ENCODE results near the gene HBZ.

Gene HBZ

DNA sequence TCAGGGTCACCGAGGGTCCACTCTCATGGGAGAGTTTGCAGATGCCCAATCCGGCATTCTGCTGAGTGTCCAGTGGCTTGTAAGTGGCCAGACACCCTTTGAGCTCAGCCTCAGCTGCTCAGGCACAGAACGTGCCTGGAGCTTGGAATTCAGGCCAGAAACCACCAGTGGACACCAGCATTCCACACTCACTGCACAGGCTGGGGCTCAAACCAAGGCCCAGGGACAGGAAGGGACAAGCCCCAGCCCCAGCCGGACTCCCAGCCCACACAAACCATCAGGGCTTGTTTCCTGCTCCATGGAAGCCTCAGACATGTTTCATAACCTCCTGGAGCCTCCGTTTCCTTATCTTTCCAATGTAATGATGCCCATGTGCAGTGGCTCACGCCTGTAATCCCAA lies 9.0 kb upstream of the HBZ start:
- no peak overlapping the region for H2BK15ac ChIP-seq (ENCODE audit: low read depth, poor library complexity, severe bottlenecking)
- H3K27me3 ChIP-seq (ENCODE audit: control insufficient read depth in 1 of 2, insufficient read depth in 1 of 2, low read length in 2 of 2), result peaks cover 0 to 13% of the 10 kb centered on the region in 2 experiments
- no peak for DNase-seq
- H3K9ac ChIP-seq (ENCODE audit: low read length), result no peak overlapping the region
- H3K4me3 ChIP-seq (ENCODE audit: insufficient read depth in 1 of 2, low read depth in 1 of 2, low read length in 2 of 2), result no peak overlapping the region
- no peak overlapping the region for H3K23ac ChIP-seq (ENCODE audit: low read length in 2 of 2)
- H3K14ac ChIP-seq (ENCODE audit: low read length in 2 of 2), result no peak overlapping the region
- H3K27ac ChIP-seq (ENCODE audit: low read length, poor library complexity, severe bottlenecking), result no peak overlapping the region
- H3K36me3 ChIP-seq (ENCODE audit: control insufficient read depth in 1 of 2, insufficient read depth in 2 of 2, low read depth in 1 of 2, low read length in 2 of 2), result no peaks in the 10 kb centered on the region
- no peak overlapping the region for H3K4me2 ChIP-seq (ENCODE audit: low read length, poor library complexity, severe bottlenecking)
- no peak overlapping the region for H4K91ac ChIP-seq (ENCODE audit: low read length)
- no peaks in the 10 kb centered on the region for H3K79me1 ChIP-seq (replicated peaks; ENCODE audit: low read length, poor library complexity, severe bottlenecking)
- H2BK120ac ChIP-seq (ENCODE audit: low read depth, low read length), result no peak overlapping the region
- no peaks in the 10 kb centered on the region for H3K9me3 ChIP-seq (ENCODE audit: control insufficient read depth, low read length)
- H2BK5ac ChIP-seq (ENCODE audit: low read depth, low read length, poor library complexity, severe bottlenecking), result no peak overlapping the region
- no peak overlapping the region for H3K4ac ChIP-seq (ENCODE audit: low read depth in 1 of 2, low read length in 2 of 2)
- H2AK5ac ChIP-seq (ENCODE audit: low read length, severe bottlenecking), result no peak overlapping the region
- peaks cover 3% of the 10 kb centered on the region for H3K4me1 ChIP-seq (ENCODE audit: control insufficient read depth, insufficient read depth, low read depth, low read length)
- no peak overlapping the region for H4K8ac ChIP-seq (ENCODE audit: low read length)
- no peak overlapping the region for H2BK12ac ChIP-seq (ENCODE audit: low read length in 2 of 2)
- H2AFZ ChIP-seq (ENCODE audit: low read depth, low read length), result no peak overlapping the region
- WGBS, result 60% methylated on average over 6 of the region's 6 CpGs
- H3K18ac ChIP-seq (ENCODE audit: low read depth in 1 of 2, low read length in 2 of 2), result no peak overlapping the region

DNA sequence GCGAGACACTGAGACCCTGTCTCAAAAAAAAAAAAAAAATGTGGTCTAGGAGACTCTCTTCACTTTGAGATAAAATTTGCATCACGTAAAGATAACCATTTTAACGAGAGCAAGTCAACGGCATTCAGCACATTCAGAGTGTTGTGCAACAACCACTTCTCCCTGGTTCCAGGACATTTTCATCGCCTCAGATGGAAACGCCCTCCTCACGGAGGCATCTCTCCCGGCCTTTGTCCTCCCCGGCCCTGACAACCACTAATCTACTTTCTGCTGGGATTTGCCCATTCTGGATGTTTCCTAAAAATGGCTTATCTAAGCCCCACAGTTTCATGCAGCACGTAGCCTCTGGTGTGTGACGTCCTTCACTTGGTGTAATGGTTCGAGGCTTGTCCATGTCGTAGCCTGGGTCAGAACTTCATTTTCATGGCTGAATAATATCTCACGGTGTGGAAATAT lies 7.6 kb upstream of the HBZ start:
- Histone ChIP-seq H2BK5ac (ENCODE audit: low read depth, low read length, poor library complexity, severe bottlenecking) (no peak overlapping the region), H3K4me2 (ENCODE audit: low read length, poor library complexity, severe bottlenecking) (no peak overlapping the region), H4K91ac (ENCODE audit: low read length) (no peak overlapping the region), H4K8ac (ENCODE audit: low read length) (no peak overlapping the region), H3K27ac (ENCODE audit: low read length, poor library complexity, severe bottlenecking) (no peak overlapping the region), H3K36me3 (ENCODE audit: control insufficient read depth in 1 of 2, insufficient read depth in 2 of 2, low read depth in 1 of 2, low read length in 2 of 2) (no peaks in the 10 kb centered on the region), H2AK5ac (ENCODE audit: low read length, severe bottlenecking) (no peak overlapping the region), H3K14ac (ENCODE audit: low read length in 2 of 2) (no peak overlapping the region), H2AFZ (ENCODE audit: low read depth, low read length) (no peak overlapping the region), H3K79me1 (replicated peaks; ENCODE audit: low read length, poor library complexity, severe bottlenecking) (no peaks in the 10 kb centered on the region), H2BK15ac (ENCODE audit: low read depth, poor library complexity, severe bottlenecking) (no peak overlapping the region), H3K9ac (ENCODE audit: low read length) (no peak overlapping the region), H2BK120ac (ENCODE audit: low read depth, low read length) (no peak overlapping the region), H2BK12ac (ENCODE audit: low read length in 2 of 2) (no peak overlapping the region), H3K9me3 (ENCODE audit: control insufficient read depth, low read length) (no peaks in the 10 kb centered on the region), H3K4me1 (ENCODE audit: control insufficient read depth, insufficient read depth, low read depth, low read length) (peaks cover 7% of the 10 kb centered on the region), H3K23ac (ENCODE audit: low read length in 2 of 2) (no peak overlapping the region), H3K4me3 (ENCODE audit: insufficient read depth in 1 of 2, low read depth in 1 of 2, low read length in 2 of 2) (no peak overlapping the region), H3K27me3 (ENCODE audit: control insufficient read depth in 1 of 2, insufficient read depth in 1 of 2, low read length in 2 of 2) (peaks cover 0 to 26% of the 10 kb centered on the region in 2 experiments), H3K4ac (ENCODE audit: low read depth in 1 of 2, low read length in 2 of 2) (no peak overlapping the region), H3K18ac (ENCODE audit: low read depth in 1 of 2, low read length in 2 of 2) (no peak overlapping the region)
- no peak for DNase-seq
- WGBS, result 90% methylated on average over 14 of the region's 14 CpGs

DNA sequence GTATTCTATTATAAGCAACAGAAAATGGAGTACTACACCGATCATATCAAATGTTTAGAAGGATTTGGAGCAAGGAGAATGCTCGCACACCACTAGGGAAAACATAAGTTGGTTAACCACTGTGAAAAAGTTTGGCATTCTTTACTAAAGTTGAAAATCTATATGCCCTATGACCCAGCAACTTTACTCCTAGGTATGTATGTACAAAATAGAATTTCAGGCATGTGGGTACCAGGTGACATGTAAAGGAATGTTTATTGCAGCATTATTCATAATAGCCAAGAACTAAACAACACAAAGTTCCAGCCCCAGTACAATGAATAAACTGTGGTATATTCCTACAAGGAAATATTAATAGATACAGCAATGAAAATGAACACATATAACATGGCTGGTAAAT lies 5.8 kb upstream of the HBZ start:
- Histone ChIP-seq H3K14ac (ENCODE audit: low read length in 2 of 2) (no peak overlapping the region), H3K79me1 (replicated peaks; ENCODE audit: low read length, poor library complexity, severe bottlenecking) (no peaks in the 10 kb centered on the region), H3K4me2 (ENCODE audit: low read length, poor library complexity, severe bottlenecking) (no peak overlapping the region), H2AK5ac (ENCODE audit: low read length, severe bottlenecking) (no peak overlapping the region), H3K18ac (ENCODE audit: low read depth in 1 of 2, low read length in 2 of 2) (no peak overlapping the region), H3K9ac (ENCODE audit: low read length) (no peak overlapping the region), H2BK120ac (ENCODE audit: low read depth, low read length) (no peak overlapping the region), H3K23ac (ENCODE audit: low read length in 2 of 2) (no peak overlapping the region), H3K4me1 (ENCODE audit: control insufficient read depth, insufficient read depth, low read depth, low read length) (peaks cover 7% of the 10 kb centered on the region), H2BK5ac (ENCODE audit: low read depth, low read length, poor library complexity, severe bottlenecking) (no peak overlapping the region), H3K27ac (ENCODE audit: low read length, poor library complexity, severe bottlenecking) (no peak overlapping the region), H2AFZ (ENCODE audit: low read depth, low read length) (no peak overlapping the region), H4K8ac (ENCODE audit: low read length) (no peak overlapping the region), H2BK15ac (ENCODE audit: low read depth, poor library complexity, severe bottlenecking) (no peak overlapping the region), H3K9me3 (ENCODE audit: control insufficient read depth, low read length) (no peaks in the 10 kb centered on the region), H3K4me3 (ENCODE audit: insufficient read depth in 1 of 2, low read depth in 1 of 2, low read length in 2 of 2) (no peak overlapping the region), H3K4ac (ENCODE audit: low read depth in 1 of 2, low read length in 2 of 2) (no peak overlapping the region), H3K27me3 (ENCODE audit: control insufficient read depth in 1 of 2, insufficient read depth in 1 of 2, low read length in 2 of 2) (peaks cover 0 to 34% of the 10 kb centered on the region in 2 experiments), H4K91ac (ENCODE audit: low read length) (no peak overlapping the region), H3K36me3 (ENCODE audit: control insufficient read depth in 1 of 2, insufficient read depth in 2 of 2, low read depth in 1 of 2, low read length in 2 of 2) (no peaks in the 10 kb centered on the region), H2BK12ac (ENCODE audit: low read length in 2 of 2) (no peak overlapping the region)
- WGBS, result no CpG with 5 or more reads among the region's 2 CpGs
- no peak for DNase-seq

GRCh38 chr16:149024-149660 lies 3.3 kb upstream of the HBZ start:
- Histone ChIP-seq H2BK15ac (ENCODE audit: low read depth, poor library complexity, severe bottlenecking) (no peak overlapping the region), H3K4me2 (ENCODE audit: low read length, poor library complexity, severe bottlenecking) (no peak overlapping the region)
- WGBS, result 66% methylated on average over 9 of the region's 9 CpGs

More at GRCh38 chr16:149024-149660, 3.3 kb upstream of the HBZ start:
- no peak overlapping the region for H2BK12ac ChIP-seq (ENCODE audit: low read length in 2 of 2)
- no peak overlapping the region for H4K8ac ChIP-seq (ENCODE audit: low read length)
- no peaks in the 10 kb centered on the region for H3K36me3 ChIP-seq (ENCODE audit: control insufficient read depth in 1 of 2, insufficient read depth in 2 of 2, low read depth in 1 of 2, low read length in 2 of 2)
- H2AFZ ChIP-seq (ENCODE audit: low read depth, low read length), result no peak overlapping the region
- H3K4me3 ChIP-seq (ENCODE audit: insufficient read depth in 1 of 2, low read depth in 1 of 2, low read length in 2 of 2), result no peak overlapping the region
- H3K9me3 ChIP-seq (ENCODE audit: control insufficient read depth, low read length), result no peaks in the 10 kb centered on the region
- H2BK5ac ChIP-seq (ENCODE audit: low read depth, low read length, poor library complexity, severe bottlenecking), result no peak overlapping the region
- H3K18ac ChIP-seq (ENCODE audit: low read depth in 1 of 2, low read length in 2 of 2), result no peak overlapping the region
- peaks cover 4% of the 10 kb centered on the region for H3K4me1 ChIP-seq (ENCODE audit: control insufficient read depth, insufficient read depth, low read depth, low read length)
- H3K14ac ChIP-seq (ENCODE audit: low read length in 2 of 2), result no peak overlapping the region
- H3K23ac ChIP-seq (ENCODE audit: low read length in 2 of 2), result no peak overlapping the region
- H2AK5ac ChIP-seq (ENCODE audit: low read length, severe bottlenecking), result no peak overlapping the region
- peak; percentile 25 for DNase-seq
- H3K27ac ChIP-seq (ENCODE audit: low read length, poor library complexity, severe bottlenecking), result no peak overlapping the region
- no peak overlapping the region for H3K4ac ChIP-seq (ENCODE audit: low read depth in 1 of 2, low read length in 2 of 2)
- H4K91ac ChIP-seq (ENCODE audit: low read length), result no peak overlapping the region
- no peak overlapping the region for H2BK120ac ChIP-seq (ENCODE audit: low read depth, low read length)
- H3K27me3 ChIP-seq (ENCODE audit: control insufficient read depth in 1 of 2, insufficient read depth in 1 of 2, low read length in 2 of 2), result peaks cover 0 to 39% of the 10 kb centered on the region in 2 experiments
- H3K9ac ChIP-seq (ENCODE audit: low read length), result no peak overlapping the region
- no peaks in the 10 kb centered on the region for H3K79me1 ChIP-seq (replicated peaks; ENCODE audit: low read length, poor library complexity, severe bottlenecking)
